Measurements from ENCODE around the gene PKMYT1.
A peak's percentile ranks its signal among the peaks of the same experiment; 100 is the strongest.

- TF ChIP-seq CTCF (conservative IDR thresholded peaks at IDR 0.05; ENCODE audit: low read depth, low read length) = peak; percentile 64
- TF ChIP-seq EZH2 (IDR thresholded peaks at IDR 0.05; ENCODE audit: borderline replicate concordance, low read depth, low read length, poor library complexity, severe bottlenecking) = no peak
Observed at GRCh38 chr16:2969545-2970521, 10.4 kb downstream of the PKMYT1 start.
